Measurements from ENCODE around the gene PAQR4.

DNA sequence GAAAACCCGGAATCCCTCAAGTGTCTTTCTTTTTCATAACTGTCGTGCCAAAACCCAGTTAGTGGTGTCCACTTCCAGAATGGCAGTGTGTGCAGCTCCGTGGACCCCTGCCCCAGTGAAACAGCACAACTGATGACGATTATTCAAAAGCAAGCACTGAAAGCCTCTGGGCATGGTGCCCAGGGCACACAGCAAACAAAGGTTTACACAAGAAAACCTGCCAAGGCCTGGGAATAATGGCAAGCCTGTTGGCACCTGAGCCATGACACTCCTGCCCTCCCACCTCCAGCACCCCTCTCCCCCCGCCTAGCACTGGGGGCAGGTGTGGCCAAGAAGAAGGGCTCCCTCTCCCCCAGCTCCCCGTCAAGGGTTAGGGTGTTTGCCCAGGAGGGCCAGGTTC lies 8.3 kb downstream of the PAQR4 start:
- TF ChIP-seq, protein P1, sequence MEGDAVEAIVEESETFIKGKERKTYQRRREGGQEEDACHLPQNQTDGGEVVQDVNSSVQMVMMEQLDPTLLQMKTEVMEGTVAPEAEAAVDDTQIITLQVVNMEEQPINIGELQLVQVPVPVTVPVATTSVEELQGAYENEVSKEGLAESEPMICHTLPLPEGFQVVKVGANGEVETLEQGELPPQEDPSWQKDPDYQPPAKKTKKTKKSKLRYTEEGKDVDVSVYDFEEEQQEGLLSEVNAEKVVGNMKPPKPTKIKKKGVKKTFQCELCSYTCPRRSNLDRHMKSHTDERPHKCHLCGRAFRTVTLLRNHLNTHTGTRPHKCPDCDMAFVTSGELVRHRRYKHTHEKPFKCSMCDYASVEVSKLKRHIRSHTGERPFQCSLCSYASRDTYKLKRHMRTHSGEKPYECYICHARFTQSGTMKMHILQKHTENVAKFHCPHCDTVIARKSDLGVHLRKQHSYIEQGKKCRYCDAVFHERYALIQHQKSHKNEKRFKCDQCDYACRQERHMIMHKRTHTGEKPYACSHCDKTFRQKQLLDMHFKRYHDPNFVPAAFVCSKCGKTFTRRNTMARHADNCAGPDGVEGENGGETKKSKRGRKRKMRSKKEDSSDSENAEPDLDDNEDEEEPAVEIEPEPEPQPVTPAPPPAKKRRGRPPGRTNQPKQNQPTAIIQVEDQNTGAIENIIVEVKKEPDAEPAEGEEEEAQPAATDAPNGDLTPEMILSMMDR (IDR thresholded peaks at IDR 0.05; ENCODE audit: low read length): no peak
- TF ChIP-seq EZH2 (optimal IDR thresholded peaks at IDR 0.05; ENCODE audit: low read depth, low read length) (no peak), EZH2phosphoT487 (IDR thresholded peaks at IDR 0.05; ENCODE audit: low read length) (no peak)
